GM21367 (cell line): ENCODE data around the gene SUV39H1.

ENCODE experiments used
- ATAC-seq: cut with Tn5 transposase; IDR thresholded peaks from one replicate; pipeline ENCODE4 v1.9.1; 2021; ENCODE audit not compliant: unreplicated experiment

The SUV39H1 gene

DNA sequence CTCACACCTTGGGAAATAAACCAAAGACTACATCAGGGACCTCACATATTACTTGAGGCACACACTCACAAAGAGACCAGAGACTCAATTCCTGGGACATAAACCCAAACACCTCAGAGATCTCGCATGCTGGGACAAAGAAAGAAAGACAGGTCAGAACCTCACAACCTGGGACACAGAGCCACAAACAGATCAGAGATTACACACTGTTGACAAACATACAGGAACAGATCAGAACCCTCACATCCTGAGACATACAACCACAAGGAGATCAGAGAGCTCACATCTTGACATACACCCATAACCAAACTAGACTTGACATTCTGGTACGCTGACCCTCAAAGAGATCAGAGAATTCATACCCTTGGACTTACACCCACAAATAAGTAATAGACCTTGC, 17.3 kb downstream of the SUV39H1 start:
- no peak for ATAC-seq

DNA sequence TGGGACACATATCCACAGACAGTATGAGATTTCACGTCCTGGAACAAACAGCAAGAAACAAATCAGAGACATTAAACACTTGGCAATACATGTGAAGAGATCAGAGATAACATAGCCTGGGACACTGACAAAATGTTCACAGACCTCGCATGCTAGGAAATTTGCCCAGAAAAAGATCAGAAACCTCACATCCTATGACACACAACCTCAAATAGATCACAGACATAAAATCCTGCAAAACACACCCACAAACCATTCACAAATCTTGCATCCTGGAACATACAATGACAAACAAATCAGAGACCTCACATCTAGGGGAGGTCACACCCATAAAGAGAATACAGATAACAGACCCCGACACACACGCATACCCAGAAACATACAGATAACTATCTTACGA, 18.0 kb downstream of the SUV39H1 start:
- ATAC-seq = no peak

DNA sequence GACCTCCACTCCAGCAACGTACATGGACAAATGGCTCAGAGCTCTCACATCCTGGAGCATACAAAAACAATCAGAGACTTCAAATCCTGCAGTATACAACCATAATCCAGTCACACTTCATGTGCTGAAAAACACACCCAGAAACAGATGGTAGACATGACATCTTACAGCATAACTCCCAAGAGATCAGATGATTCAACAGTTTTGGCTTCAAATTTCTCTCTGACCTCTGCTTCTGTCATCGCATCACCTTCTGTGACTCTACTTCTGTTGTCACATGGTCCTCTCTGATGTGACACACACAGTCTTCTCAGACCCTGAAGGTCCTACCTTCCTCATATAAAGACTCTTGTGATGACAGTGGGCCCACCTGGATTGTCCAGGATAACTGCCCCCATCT, 18.5 kb downstream of the SUV39H1 start:
- no peak for ATAC-seq

DNA sequence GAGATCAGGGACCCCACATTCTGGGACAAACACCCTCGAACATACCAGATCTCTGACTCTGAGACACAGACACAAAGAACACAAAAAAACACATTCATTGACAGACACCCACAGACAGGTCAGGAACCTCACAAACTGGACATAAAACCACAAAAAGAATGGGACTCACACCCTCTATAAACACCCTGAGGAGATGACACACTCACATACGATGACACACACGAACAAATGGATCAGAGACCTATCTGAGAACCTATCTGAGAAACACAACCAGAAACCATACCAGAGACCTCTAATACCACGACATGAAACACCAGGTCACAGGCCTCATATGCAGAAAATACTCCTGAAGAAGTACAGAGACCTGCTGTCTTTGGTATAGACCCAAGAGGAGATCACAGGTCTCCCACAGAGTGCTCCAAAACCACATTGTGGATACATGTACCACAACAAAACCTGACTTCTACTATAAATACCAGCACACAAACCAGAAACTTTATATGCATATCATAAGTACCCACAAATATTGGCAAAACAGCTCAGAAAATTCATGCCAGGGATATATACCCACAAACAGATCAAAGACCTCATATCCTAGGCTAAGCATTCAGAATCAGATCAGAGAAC, 19.5 kb downstream of the SUV39H1 start:
- no peak for ATAC-seq

GRCh38 chrX:48719958-48720357, 23.4 kb downstream of the SUV39H1 start:
- ATAC-seq = no peak

- no peak for ATAC-seq
Observed at GRCh38 chrX:48720577-48721250, 24.2 kb downstream of the SUV39H1 start.

GRCh38 chrX:48721916-48722315, 25.4 kb downstream of the SUV39H1 start:
- no peak for ATAC-seq

DNA sequence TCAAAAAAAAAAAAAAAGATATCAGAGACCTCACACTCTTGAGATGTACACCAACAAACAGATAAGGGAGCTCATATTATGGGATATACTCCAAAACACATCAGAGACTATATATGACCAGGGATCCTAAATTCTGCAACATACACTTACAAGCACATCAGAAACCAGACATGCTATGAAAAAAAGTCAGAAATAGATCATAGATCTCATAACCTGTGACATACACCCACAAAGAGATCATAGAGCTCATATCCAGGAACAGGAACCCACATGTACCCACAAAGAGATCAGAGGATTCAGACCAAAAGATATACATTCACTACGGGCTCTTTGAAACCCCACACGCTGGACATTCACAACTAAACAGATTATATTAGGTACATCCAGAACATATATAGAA, 30.1 kb downstream of the SUV39H1 start:
- ATAC-seq = no peak

DNA sequence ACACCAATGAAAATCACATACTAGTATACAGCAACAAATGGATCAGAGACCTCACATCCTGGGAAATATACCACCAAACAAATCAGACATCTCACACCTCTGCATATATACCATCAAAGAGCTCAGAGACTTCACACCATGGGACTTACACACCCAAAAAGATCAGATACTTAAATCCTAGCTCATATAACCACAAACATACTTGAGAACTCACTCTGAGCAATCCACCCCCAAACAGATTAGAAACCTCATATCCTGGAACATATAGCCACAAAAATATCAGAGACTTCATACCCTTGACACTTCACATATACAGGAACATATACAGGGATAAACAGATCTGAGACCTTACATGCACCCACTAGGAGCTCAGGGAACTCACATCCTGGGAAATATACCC, 32.1 kb downstream of the SUV39H1 start:
- ATAC-seq = no peak

DNA sequence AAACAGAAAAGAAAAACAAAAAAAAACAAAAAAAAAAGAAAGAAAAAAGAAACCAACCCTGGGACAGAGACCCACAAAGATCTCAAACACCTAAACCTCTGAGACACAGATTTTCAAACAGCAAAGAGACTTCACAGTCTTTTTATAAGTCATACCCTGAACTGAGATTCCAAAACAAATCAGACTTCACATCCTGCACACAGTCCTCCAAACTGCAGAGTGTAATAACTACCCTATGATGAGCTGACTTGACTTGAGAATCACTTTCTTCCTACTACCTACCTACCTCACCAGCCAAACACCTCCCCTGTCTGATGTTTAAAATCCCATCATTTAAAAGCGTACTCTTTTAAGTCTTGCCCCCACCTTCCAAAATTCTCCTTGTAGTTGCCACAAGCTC, 39.8 kb downstream of the SUV39H1 start:
- no peak for ATAC-seq

- no peak for ATAC-seq
Observed at GRCh38 chrX:48736878-48737212, 40.3 kb downstream of the SUV39H1 start.

DNA sequence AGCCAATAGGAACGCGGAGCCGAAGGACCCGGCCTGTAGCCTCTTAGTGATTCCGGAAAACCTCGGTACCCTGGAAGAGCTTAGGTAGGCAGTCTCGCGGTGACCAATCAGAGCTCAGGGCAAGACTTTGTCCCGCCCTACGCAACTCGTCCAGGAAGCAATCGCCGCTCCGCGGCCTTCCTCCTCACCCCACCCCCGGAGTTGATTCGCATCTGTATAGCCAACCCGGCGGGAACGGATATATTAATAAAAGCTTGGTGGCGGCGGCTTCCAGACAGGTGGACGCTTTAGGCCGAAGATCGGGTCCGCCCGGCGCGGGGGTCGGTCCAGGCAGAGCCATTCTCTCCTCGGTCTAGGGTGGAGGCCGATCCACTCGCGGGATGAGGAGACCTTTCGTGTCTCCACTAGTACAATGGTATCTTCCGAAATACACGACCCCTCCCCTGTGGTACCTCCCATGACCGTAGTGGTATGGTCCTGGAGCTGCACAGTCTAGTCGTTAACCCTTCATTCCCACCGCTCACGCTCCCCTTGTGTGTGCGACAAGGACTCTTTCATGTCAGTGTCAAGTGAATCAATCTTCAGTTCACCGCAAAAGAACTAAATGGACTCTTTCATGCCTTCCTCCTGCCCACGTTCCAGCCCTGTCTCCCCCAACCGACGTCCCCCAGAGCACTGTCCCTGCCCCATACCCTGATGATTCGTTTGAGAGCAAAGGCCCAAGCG, 40.8 kb downstream of the SUV39H1 start:
- ATAC-seq = peak; percentile 94

GRCh38 chrX:48737940-48738339, 41.4 kb downstream of the SUV39H1 start:
- ATAC-seq = no peak

GRCh38 chrX:48741834-48742233, 45.3 kb downstream of the SUV39H1 start:
- ATAC-seq = no peak

DNA sequence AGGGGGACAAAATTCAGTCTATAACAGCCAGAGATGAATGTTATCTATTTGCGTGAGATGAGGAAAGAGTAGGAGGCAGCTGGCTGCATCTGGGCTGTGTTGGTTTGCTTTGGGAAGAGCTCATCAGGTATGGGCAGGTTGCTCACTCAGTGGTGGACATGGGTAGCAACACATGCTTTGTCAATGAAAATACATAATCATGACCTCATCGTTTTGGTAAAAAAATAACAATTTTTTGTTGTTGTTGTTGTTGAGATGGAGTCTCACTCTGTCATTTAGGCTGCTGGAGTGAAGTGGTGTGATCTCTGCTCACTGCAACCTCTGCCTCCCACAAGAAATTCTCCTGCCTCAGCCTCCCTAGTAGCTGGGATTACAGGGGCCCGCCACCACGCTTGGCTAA, 48.7 kb downstream of the SUV39H1 start:
- ATAC-seq = no peak

DNA sequence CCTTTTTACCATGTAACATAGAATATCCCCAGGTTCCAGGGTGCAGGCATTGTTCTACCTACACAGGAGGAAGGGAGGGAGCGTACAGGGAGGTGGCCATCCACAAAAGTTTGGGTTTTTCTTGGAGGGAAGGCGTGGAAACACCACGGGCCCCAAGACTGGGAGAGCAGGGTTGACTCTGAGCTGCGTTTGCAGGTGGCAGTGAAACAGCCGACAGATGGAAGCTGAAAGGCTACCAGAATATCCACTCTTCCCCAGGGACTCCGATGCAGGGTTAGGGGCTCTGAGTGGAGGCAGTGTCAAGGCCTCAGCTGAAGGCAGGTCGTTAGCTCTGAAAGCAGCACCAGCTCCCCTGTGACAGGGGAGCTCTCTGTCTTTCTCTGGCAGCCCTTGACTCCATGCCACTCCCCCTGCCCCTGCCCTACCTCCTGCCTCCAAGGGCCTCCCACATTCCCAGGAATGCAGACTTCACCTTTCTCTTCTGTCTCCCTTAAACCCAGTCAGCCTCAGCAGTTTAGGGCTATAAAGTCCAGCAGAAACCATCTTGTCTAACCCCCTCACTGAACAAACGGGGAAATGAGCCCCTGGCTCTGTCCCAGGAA, 51.0 kb downstream of the SUV39H1 start:
- no peak for ATAC-seq

- no peak for ATAC-seq
Observed at GRCh38 chrX:48749182-48749581, 52.6 kb downstream of the SUV39H1 start.

DNA sequence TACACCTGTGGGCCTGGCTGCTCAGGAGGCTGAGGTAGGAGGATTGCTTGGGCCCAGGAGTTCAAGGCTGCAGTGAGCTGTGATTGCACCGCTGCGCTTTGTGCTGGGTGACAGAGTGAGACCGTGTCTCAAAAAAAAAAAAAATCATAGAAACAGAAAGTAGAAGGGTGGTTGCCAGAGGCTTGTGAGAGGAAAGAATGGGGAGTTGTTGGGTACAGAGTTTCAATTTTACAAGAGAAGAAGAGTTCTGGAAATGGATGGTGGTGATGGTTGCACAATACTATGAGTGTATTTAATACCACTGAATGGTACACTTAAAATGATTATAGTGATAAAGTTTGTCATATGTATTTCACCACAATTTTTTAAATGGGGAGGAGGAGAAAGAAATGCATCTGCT, 54.8 kb downstream of the SUV39H1 start:
- no peak for ATAC-seq

GRCh38 chrX:48752498-48752897, 56.0 kb downstream of the SUV39H1 start:
- no peak for ATAC-seq

DNA sequence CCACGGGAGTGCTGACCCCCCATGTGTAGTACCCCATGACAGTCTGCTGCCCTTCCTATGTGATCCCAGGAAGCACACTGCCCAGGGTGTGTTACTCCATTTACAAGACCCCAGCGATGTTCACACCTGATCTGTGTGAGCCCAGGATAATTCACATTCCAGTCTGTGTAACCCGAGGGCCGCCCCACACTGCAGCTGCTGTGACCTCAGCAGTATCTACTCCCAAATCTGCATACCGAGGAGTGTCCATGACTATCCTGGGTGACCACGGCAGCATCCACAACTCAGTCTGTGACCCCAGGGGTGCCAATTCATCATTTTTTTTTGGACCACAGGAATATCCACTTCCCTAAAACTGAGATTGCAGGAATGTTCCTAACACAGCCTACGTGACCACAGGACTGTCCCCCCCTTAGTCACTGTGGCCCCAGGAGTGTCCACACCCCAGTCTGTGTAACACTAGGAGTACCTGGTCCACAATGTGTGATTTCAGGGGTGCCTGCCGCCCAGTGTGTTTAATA, 57.2 kb downstream of the SUV39H1 start:
- no peak for ATAC-seq

DNA sequence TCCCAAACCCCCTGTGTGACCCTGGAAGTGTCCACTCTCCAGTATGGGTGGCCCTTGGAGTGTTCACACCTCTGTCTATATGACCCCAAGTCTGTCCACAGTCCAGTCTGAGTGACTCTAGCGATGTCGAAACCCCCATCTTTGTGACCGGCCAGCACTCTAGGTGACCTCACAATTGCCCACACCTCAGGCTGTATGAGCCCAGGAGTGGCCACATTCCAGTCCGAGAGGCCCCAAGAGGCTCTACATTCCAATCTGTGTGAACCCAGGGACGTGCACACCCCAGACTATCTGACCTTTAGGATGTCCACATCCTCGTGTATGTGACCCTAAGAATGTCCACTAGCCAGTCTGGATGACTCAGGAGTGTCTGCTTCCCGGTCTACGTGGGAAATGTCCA, 57.7 kb downstream of the SUV39H1 start:
- ATAC-seq = no peak
